SK-N-MC (cell line): ENCODE data around the gene ARHGEF17.

Experiments
- FOXP2 ChIP-seq: optimal IDR thresholded peaks from 2 replicates; pipeline ENCODE3; 2011; ENCODE audit warnings: mild to moderate bottlenecking, moderate library complexity; ENCODE audit not compliant: insufficient read depth; ENCODE audit errors: extremely low read length, control extremely low read depth
- POLR2AphosphoS5 ChIP-seq: IDR thresholded peaks from 2 replicates; pipeline ENCODE4 v1.6.1; 2012; ENCODE audit warnings: mild to moderate bottlenecking, low read depth, low read length, borderline replicate concordance

- no peak for TF ChIP-seq POLR2AphosphoS5
- no peak for TF ChIP-seq FOXP2
These were observed 8.3 kb upstream of the ARHGEF17 start for GRCh38 chr11:73299751-73300150.
